HEK293 (cell line): ENCODE results near the gene CNTN2.

ENCODE experiments used
- EGR2 ChIP-seq: fragments of 450-650 bp; formaldehyde crosslinking; IDR thresholded peaks from 2 replicates; pipeline ENCODE4 v1.5.1; 2016; ENCODE audit warnings: low read depth, missing biosample characterization, missing genetic modification characterization
- KLF9 ChIP-seq: fragments of 450-650 bp; formaldehyde crosslinking; IDR thresholded peaks from 2 replicates; pipeline ENCODE4 v1.5.1; 2016; ENCODE audit warnings: missing biosample characterization, missing genetic modification characterization, low read depth
- OSR2 ChIP-seq: fragments of 450-650 bp; formaldehyde crosslinking; IDR thresholded peaks from 2 replicates; pipeline ENCODE4 v1.5.1; 2016; ENCODE audit warnings: missing biosample characterization, missing genetic modification characterization
- ZBTB21 ChIP-seq: fragments of 450-650 bp; formaldehyde crosslinking; IDR thresholded peaks from 2 replicates; pipeline ENCODE4 v1.5.1; 2017; ENCODE audit warnings: missing biosample characterization, missing genetic modification characterization
- ZBTB48 ChIP-seq: fragments of 450-650 bp; formaldehyde crosslinking; IDR thresholded peaks from 2 replicates; pipeline ENCODE4 v1.5.1; 2016; ENCODE audit warnings: missing biosample characterization, missing genetic modification characterization
- ZEB2 ChIP-seq: fragments of 450-650 bp; formaldehyde crosslinking; IDR thresholded peaks from 2 replicates; pipeline ENCODE4 v1.5.1; 2016; ENCODE audit warnings: missing biosample characterization, missing genetic modification characterization
- ZIC2 ChIP-seq: fragments of 450-650 bp; formaldehyde crosslinking; IDR thresholded peaks from 2 replicates; pipeline ENCODE4 v1.5.1; 2016; ENCODE audit warnings: missing biosample characterization, missing genetic modification characterization
- ZNF146 ChIP-seq: fragments of 450-650 bp; formaldehyde crosslinking; IDR thresholded peaks from 2 replicates; pipeline ENCODE4 v1.5.1; 2016; ENCODE audit warnings: missing biosample characterization, missing genetic modification characterization
- ZNF239 ChIP-seq: fragments of 450-650 bp; formaldehyde crosslinking; IDR thresholded peaks from 2 replicates; pipeline ENCODE4 v1.5.1; 2016; ENCODE audit warnings: missing biosample characterization, missing genetic modification characterization
- ZNF473 ChIP-seq: fragments of 450-650 bp; formaldehyde crosslinking; IDR thresholded peaks from 2 replicates; pipeline ENCODE4 v1.5.1; 2017; ENCODE audit warnings: missing biosample characterization, missing genetic modification characterization
- ZNF558 ChIP-seq: fragments of 450-650 bp; formaldehyde crosslinking; IDR thresholded peaks from 2 replicates; pipeline ENCODE4 v1.5.1; 2016; ENCODE audit warnings: missing biosample characterization, missing genetic modification characterization
- ZNF585B ChIP-seq: fragments of 450-650 bp; formaldehyde crosslinking; IDR thresholded peaks from 2 replicates; pipeline ENCODE4 v1.5.1; 2016; ENCODE audit warnings: missing biosample characterization, missing genetic modification characterization
- ZNF629 ChIP-seq: fragments of 450-650 bp; formaldehyde crosslinking; IDR thresholded peaks from 2 replicates; pipeline ENCODE4 v1.5.1; 2017; ENCODE audit warnings: missing biosample characterization, missing genetic modification characterization
- ZNF768 ChIP-seq: fragments of 450-650 bp; formaldehyde crosslinking; IDR thresholded peaks from 2 replicates; pipeline ENCODE4 v1.5.1; 2018; ENCODE audit warnings: missing biosample characterization, mild to moderate bottlenecking, missing genetic modification characterization
- ZSCAN23 ChIP-seq: fragments of 450-650 bp; formaldehyde crosslinking; IDR thresholded peaks from 2 replicates; pipeline ENCODE4 v1.5.1; 2016; ENCODE audit warnings: missing biosample characterization, missing genetic modification characterization
- ZSCAN30 ChIP-seq: fragments of 450-650 bp; IDR thresholded peaks from 2 replicates; pipeline ENCODE4 v1.5.1; 2018; ENCODE audit warnings: missing biosample characterization, mild to moderate bottlenecking, missing genetic modification characterization, moderate library complexity
- TF ChIP-seq, protein P1 (sequence below): fragments of 450-650 bp; formaldehyde crosslinking; IDR thresholded peaks from 2 replicates; pipeline ENCODE4 v1.5.1; 2016; ENCODE audit warnings: missing biosample characterization, missing genetic modification characterization
- TF ChIP-seq, protein P2 (sequence below): fragments of 450-650 bp; formaldehyde crosslinking; IDR thresholded peaks from 2 replicates; pipeline ENCODE4 v1.5.1; 2016; ENCODE audit warnings: missing biosample characterization, missing genetic modification characterization
- TF ChIP-seq, protein P3 (sequence below): fragments of 450-650 bp; formaldehyde crosslinking; IDR thresholded peaks from 2 replicates; pipeline ENCODE4 v1.5.1; 2016; ENCODE audit warnings: missing biosample characterization, missing genetic modification characterization
- TF ChIP-seq, protein P4 (sequence below): fragments of 450-650 bp; formaldehyde crosslinking; IDR thresholded peaks from 2 replicates; pipeline ENCODE4 v1.5.1; 2017; ENCODE audit warnings: missing biosample characterization, missing genetic modification characterization
- TF ChIP-seq, protein P5 (sequence below): fragments of 450-650 bp; formaldehyde crosslinking; IDR thresholded peaks from 2 replicates; pipeline ENCODE4 v1.5.1; 2016; ENCODE audit warnings: missing biosample characterization, missing genetic modification characterization
- TF ChIP-seq, protein P6 (sequence below): fragments of 450-650 bp; formaldehyde crosslinking; IDR thresholded peaks from 2 replicates; pipeline ENCODE4 v1.5.1; 2016; ENCODE audit warnings: missing biosample characterization, missing genetic modification characterization, borderline replicate concordance
- TF ChIP-seq, protein P7 (sequence below): fragments of 450-650 bp; IDR thresholded peaks from 2 replicates; pipeline ENCODE4 v1.5.1; 2018; ENCODE audit warnings: missing biosample characterization, mild to moderate bottlenecking, missing genetic modification characterization

Gene CNTN2

DNA sequence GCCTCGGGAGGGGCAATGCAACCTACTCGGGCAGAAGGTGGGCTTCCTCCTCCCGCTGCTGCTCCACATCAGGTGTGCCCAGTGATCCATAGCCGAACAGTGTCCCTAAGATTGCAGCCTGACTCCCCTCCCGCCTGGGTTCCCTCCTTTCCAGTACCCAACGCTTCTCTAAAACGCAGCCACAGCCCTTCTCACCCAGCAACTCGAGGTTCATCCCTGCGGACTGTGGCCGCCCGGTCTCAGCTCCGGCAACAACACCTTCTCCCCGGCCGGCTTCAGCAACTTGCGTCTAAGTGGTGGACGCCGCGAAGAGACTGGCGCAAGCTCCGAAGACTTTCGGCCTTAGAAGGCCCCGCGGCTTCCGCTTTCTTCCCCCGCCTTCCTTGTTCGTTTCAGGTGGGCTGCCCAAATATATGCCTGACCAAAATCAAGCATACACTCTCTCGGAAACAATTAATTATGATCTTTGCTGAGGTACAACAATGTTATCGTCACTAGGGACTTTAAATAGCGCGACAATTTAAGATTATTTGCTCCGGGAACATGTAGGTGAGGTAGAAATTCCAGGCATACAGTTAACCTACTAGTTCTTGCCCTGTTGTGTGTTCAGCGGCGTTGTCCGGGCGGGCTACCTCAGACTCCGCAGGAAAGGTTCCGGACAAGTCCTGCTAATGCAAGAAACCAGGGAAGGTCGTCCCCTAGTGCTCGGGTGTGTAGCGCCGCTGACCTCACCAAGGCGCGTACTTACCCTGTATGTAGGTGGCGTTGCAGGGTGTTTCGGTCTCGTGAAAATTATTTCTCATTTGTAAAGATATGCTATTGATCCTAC, 78.9 kb downstream of the CNTN2 start, which contains the start of gene RBBP5 (continued):
- TF ChIP-seq, protein P1, sequence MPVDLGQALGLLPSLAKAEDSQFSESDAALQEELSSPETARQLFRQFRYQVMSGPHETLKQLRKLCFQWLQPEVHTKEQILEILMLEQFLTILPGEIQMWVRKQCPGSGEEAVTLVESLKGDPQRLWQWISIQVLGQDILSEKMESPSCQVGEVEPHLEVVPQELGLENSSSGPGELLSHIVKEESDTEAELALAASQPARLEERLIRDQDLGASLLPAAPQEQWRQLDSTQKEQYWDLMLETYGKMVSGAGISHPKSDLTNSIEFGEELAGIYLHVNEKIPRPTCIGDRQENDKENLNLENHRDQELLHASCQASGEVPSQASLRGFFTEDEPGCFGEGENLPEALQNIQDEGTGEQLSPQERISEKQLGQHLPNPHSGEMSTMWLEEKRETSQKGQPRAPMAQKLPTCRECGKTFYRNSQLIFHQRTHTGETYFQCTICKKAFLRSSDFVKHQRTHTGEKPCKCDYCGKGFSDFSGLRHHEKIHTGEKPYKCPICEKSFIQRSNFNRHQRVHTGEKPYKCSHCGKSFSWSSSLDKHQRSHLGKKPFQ (tag by site-specific recombination), result peak; percentile 77; the same call in 1 of the 2 replicates
- TF ChIP-seq, protein P2, sequence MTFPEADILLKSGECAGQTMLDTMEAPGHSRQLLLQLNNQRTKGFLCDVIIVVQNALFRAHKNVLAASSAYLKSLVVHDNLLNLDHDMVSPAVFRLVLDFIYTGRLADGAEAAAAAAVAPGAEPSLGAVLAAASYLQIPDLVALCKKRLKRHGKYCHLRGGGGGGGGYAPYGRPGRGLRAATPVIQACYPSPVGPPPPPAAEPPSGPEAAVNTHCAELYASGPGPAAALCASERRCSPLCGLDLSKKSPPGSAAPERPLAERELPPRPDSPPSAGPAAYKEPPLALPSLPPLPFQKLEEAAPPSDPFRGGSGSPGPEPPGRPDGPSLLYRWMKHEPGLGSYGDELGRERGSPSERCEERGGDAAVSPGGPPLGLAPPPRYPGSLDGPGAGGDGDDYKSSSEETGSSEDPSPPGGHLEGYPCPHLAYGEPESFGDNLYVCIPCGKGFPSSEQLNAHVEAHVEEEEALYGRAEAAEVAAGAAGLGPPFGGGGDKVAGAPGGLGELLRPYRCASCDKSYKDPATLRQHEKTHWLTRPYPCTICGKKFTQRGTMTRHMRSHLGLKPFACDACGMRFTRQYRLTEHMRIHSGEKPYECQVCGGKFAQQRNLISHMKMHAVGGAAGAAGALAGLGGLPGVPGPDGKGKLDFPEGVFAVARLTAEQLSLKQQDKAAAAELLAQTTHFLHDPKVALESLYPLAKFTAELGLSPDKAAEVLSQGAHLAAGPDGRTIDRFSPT, result no peak
- peak; percentile 94 for TF ChIP-seq ZEB2
- no peak; the same call in 1 of the 2 replicates for TF ChIP-seq ZNF239 (tag by site-specific recombination)
- TF ChIP-seq, protein P3, sequence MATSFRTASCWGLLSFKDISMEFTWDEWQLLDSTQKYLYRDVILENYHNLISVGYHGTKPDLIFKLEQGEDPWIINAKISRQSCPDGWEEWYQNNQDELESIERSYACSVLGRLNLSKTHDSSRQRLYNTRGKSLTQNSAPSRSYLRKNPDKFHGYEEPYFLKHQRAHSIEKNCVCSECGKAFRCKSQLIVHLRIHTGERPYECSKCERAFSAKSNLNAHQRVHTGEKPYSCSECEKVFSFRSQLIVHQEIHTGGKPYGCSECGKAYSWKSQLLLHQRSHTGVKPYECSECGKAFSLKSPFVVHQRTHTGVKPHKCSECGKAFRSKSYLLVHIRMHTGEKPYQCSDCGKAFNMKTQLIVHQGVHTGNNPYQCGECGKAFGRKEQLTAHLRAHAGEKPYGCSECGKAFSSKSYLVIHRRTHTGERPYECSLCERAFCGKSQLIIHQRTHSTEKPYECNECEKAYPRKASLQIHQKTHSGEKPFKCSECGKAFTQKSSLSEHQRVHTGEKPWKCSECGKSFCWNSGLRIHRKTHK (tag by site-specific recombination), result 0 out of 2 replicates have a peak, but pooled peaks have one; percentile 24
- 0 out of 2 replicates have a peak, but pooled peaks have one; percentile 24 for TF ChIP-seq ZNF768
- TF ChIP-seq ZBTB48 (tag by site-specific recombination), result peak; percentile 82
- TF ChIP-seq ZNF146 (tag by site-specific recombination), result peak; percentile 85
- TF ChIP-seq KLF9 (tag by site-specific recombination), result peak; percentile 53; the same call in 1 of the 2 replicates
- peak; percentile 95 for TF ChIP-seq ZNF629 (tag by site-specific recombination)
- TF ChIP-seq, protein P4, sequence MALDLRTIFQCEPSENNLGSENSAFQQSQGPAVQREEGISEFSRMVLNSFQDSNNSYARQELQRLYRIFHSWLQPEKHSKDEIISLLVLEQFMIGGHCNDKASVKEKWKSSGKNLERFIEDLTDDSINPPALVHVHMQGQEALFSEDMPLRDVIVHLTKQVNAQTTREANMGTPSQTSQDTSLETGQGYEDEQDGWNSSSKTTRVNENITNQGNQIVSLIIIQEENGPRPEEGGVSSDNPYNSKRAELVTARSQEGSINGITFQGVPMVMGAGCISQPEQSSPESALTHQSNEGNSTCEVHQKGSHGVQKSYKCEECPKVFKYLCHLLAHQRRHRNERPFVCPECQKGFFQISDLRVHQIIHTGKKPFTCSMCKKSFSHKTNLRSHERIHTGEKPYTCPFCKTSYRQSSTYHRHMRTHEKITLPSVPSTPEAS (tag by site-specific recombination), result peak; percentile 85
- TF ChIP-seq ZSCAN30 (tag by site-specific recombination), result peak; percentile 99
- TF ChIP-seq EGR2 (tag by site-specific recombination), result peak; percentile 73
- peak; percentile 91 for TF ChIP-seq ZBTB21 (tag by site-specific recombination)
- no peak for TF ChIP-seq ZNF473 (tag by site-specific recombination)
- TF ChIP-seq OSR2 (tag by site-specific recombination), result peak; percentile 54; the same call in 1 of the 2 replicates
- TF ChIP-seq ZNF558 (tag by site-specific recombination), result peak; percentile 95
- peak; percentile 99 for TF ChIP-seq ZSCAN23
- TF ChIP-seq, protein P5, sequence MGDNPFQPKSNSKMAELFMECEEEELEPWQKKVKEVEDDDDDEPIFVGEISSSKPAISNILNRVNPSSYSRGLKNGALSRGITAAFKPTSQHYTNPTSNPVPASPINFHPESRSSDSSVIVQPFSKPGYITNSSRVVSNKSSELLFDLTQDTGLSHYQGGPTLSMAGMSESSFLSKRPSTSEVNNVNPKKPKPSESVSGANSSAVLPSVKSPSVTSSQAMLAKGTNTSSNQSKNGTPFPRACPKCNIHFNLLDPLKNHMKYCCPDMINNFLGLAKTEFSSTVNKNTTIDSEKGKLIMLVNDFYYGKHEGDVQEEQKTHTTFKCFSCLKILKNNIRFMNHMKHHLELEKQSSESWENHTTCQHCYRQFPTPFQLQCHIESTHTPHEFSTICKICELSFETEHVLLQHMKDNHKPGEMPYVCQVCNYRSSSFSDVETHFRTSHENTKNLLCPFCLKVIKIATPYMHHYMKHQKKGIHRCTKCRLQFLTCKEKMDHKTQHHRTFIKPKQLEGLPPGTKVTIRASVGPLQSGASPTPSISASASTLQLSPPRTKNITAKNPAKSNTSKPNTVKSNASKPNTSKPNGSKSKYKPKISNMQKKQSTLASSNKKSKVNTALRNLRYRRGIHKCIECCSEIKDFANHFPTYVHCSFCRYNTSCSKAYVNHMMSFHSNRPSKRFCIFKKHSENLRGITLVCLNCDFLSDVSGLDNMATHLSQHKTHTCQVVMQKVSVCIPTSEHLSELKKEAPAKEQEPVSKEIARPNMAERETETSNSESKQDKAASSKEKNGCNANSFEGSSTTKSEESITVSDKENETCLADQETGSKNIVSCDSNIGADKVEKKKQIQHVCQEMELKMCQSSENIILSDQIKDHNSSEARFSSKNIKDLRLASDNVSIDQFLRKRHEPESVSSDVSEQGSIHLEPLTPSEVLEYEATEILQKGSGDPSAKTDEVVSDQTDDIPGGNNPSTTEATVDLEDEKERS (tag by site-specific recombination), result peak; percentile 80; the same call in 1 of the 2 replicates
- TF ChIP-seq, protein P6, sequence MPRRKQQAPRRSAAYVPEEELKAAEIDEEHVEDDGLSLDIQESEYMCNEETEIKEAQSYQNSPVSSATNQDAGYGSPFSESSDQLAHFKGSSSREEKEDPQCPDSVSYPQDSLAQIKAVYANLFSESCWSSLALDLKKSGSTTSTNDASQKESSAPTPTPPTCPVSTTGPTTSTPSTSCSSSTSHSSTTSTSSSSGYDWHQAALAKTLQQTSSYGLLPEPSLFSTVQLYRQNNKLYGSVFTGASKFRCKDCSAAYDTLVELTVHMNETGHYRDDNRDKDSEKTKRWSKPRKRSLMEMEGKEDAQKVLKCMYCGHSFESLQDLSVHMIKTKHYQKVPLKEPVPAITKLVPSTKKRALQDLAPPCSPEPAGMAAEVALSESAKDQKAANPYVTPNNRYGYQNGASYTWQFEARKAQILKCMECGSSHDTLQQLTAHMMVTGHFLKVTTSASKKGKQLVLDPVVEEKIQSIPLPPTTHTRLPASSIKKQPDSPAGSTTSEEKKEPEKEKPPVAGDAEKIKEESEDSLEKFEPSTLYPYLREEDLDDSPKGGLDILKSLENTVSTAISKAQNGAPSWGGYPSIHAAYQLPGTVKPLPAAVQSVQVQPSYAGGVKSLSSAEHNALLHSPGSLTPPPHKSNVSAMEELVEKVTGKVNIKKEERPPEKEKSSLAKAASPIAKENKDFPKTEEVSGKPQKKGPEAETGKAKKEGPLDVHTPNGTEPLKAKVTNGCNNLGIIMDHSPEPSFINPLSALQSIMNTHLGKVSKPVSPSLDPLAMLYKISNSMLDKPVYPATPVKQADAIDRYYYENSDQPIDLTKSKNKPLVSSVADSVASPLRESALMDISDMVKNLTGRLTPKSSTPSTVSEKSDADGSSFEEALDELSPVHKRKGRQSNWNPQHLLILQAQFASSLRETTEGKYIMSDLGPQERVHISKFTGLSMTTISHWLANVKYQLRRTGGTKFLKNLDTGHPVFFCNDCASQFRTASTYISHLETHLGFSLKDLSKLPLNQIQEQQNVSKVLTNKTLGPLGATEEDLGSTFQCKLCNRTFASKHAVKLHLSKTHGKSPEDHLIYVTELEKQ (tag by site-specific recombination), result peak; percentile 83
- 0 out of 2 replicates have a peak, but pooled peaks have one; percentile 30 for TF ChIP-seq ZIC2 (tag by site-specific recombination)
- TF ChIP-seq ZNF585B (tag by site-specific recombination), result no peak
- TF ChIP-seq, protein P7, sequence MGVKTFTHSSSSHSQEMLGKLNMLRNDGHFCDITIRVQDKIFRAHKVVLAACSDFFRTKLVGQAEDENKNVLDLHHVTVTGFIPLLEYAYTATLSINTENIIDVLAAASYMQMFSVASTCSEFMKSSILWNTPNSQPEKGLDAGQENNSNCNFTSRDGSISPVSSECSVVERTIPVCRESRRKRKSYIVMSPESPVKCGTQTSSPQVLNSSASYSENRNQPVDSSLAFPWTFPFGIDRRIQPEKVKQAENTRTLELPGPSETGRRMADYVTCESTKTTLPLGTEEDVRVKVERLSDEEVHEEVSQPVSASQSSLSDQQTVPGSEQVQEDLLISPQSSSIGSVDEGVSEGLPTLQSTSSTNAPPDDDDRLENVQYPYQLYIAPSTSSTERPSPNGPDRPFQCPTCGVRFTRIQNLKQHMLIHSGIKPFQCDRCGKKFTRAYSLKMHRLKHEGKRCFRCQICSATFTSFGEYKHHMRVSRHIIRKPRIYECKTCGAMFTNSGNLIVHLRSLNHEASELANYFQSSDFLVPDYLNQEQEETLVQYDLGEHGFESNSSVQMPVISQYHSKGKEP (tag by site-specific recombination), result peak; percentile 94
